Activated T-helper 17 cell treated with anti-CD3 and anti-CD28 coated beads, Interleukin-2, amount 50 U/mL, for 72 hours (primary cell): ENCODE results near the gene SLC25A25. TPM values are rescaled to one million over a fixed set of nuclear protein-coding genes. Genes with fewer than 3 reads are reported as not detected.
"Not testable (repeated sequence)": the region's sequence is repeated elsewhere in the genome, so short reads cannot be mapped to it uniquely, and the experiment has no call there.

Experiments
- ATAC-seq: fragments of 150-1000 bp; cut with Tn5 transposase; replicated peaks from 2 replicates; pipeline ENCODE4 v1.10.0; 2021; ENCODE audit warnings: mild to moderate bottlenecking, moderate library complexity
- H3K27ac Mint-ChIP-seq: one replicate; pipeline ENCODE4 v1.8.0; 2022; ENCODE audit warnings: mixed read lengths
- H3K27me3 Mint-ChIP-seq: one replicate; pipeline ENCODE4 v1.8.0; 2022; ENCODE audit warnings: mixed read lengths
- H3K36me3 Mint-ChIP-seq: one replicate; pipeline ENCODE4 v1.8.0; 2022; ENCODE audit warnings: low read depth, mild to moderate bottlenecking, mixed read lengths
- H3K4me1 Mint-ChIP-seq: one replicate; pipeline ENCODE4 v1.8.0; 2022; ENCODE audit warnings: mixed read lengths
- H3K4me3 Mint-ChIP-seq: one replicate; pipeline ENCODE4 v1.8.0; 2022; ENCODE audit warnings: mild to moderate bottlenecking, mixed read lengths
- H3K9me3 Mint-ChIP-seq: one replicate; pipeline ENCODE4 v1.8.0; 2022; ENCODE audit warnings: mixed read lengths
- total RNA-seq, 2 donors: library from RNA; stranded (reverse); gene quantifications; one replicate each; pipeline ENCODE4 v1.2.3, GENCODE V29; 2022

Gene SLC25A25
- total RNA-seq, 2 donors from 2014 or later: 10.8 to 12.7 TPM

DNA sequence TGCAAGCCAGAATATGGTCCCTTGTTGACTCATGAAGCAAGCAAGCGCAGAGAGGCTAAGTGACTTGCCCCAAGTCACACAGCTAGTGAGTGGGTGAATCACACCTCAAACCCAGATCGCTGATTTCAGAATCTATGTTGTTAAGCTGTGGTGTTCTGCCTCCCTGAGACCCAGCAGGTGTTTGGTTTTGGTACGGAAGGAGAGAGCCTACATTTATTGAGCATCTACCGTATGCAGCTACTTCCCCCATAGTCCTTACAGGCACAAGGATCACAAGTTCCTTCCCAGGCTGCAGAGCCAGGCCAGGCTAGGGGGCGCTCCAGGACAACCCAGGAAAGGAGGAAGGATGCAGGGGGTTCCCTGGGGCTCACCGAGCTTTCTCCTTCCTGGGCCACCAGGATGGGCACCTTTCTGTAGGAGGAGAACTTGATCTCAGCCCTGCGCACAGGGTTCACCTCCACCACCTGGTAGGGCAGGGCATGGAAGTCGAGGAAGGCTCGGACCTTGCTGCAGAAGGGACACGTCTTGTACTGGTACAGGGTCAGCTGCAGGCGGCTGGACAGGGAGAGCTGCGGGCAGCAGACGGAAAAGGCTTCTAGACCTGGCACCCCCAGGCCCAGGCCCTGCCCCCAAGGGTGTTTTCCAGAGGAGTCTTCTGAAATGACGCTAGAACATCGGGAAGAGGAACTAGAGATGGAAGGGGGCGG lies 57.0 kb downstream of the SLC25A25 start:
- H3K9me3 Mint-ChIP-seq: no peaks in the 10 kb centered on the region
- no peaks in the 10 kb centered on the region for H3K27me3 Mint-ChIP-seq
- peaks cover 24% of the 10 kb centered on the region for H3K4me1 Mint-ChIP-seq
- peak; percentile 12 for ATAC-seq
- peak overlapping the region; percentile 30 for H3K27ac Mint-ChIP-seq
- peaks cover 28% of the 10 kb centered on the region for H3K36me3 Mint-ChIP-seq
- H3K4me3 Mint-ChIP-seq: peak overlapping the region; percentile 62

DNA sequence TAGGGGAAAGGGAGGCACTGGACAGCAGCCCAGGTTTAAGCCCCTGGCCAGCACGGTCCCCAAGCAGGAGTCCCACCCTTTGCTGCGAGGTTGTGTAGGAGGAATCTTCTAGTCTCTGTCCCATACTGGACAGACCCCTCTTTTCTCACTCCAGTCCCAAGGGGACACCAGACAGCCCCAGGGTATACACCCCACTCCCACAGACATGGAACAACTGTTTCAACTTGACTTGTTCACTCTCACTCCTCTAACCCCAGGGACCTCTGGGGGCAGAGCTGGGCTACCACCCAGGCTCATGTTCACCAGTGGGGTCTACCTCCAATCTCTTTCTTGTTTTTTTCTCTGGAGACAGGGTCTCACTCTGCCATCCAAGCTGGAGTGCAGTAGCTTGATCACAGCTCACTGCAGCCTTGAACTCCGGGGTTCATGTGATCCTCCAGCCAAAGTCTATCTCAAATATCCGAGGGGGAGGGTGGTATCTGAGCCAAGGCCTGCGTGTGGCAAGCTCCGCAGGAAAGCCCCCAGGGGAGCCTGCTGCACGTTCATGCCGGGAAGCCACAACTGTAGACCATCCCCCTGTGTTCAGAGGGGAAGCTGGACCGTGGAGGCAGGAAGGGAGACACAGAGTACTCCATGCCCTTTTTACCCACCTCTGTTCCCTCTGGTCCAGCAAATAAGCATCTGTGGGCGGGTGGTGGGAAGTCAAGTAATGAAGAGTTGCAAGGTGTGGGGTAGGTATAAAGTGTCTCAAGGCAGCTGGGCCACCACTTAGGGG lies 57.7 kb downstream of the SLC25A25 start:
- Mint-ChIP-seq H3K27me3 (no peaks in the 10 kb centered on the region), H3K36me3 (peaks cover 28% of the 10 kb centered on the region), H3K4me1 (peaks cover 24% of the 10 kb centered on the region), H3K27ac (no peak overlapping the region), H3K9me3 (no peaks in the 10 kb centered on the region), H3K4me3 (peak overlapping the region; percentile 62)
- ATAC-seq: no peak

- ATAC-seq: peak; percentile 70
- H3K9me3 Mint-ChIP-seq: no peaks in the 10 kb centered on the region
- peak within 1 kb of the TSS; percentile 97 for H3K4me3 Mint-ChIP-seq
- H3K27me3 Mint-ChIP-seq: no peaks in the 10 kb centered on the region
- peaks cover 24% of the 10 kb centered on the region for H3K4me1 Mint-ChIP-seq
- peak within 1 kb of the TSS; percentile 95 for H3K27ac Mint-ChIP-seq
- H3K36me3 Mint-ChIP-seq: peaks cover 23% of the 10 kb centered on the region
Measured at GRCh38 chr9:128127568-128127989, 59.5 kb downstream of the SLC25A25 start, which contains the start of gene PTGES2. Gene PTGES2, minus strand, starts transcription at chr9:128127729. Its CDS starts 12 bp downstream, at chr9:128127717.

GRCh38 chr9:128127990-128128835 lies 60.2 kb downstream of the SLC25A25 start:
- Mint-ChIP-seq H3K4me1 (peaks cover 24% of the 10 kb centered on the region), H3K4me3 (peak overlapping the region; percentile 97), H3K9me3 (no peaks in the 10 kb centered on the region), H3K36me3 (peaks cover 16% of the 10 kb centered on the region), H3K27ac (peak overlapping the region; percentile 95), H3K27me3 (no peaks in the 10 kb centered on the region)
- ATAC-seq: peak; percentile 86

- peaks cover 24% of the 10 kb centered on the region for H3K4me1 Mint-ChIP-seq
- peak overlapping the region; percentile 95 for H3K27ac Mint-ChIP-seq
- ATAC-seq: no peak
- no peaks in the 10 kb centered on the region for H3K27me3 Mint-ChIP-seq
- peaks cover 8% of the 10 kb centered on the region for H3K36me3 Mint-ChIP-seq
- H3K4me3 Mint-ChIP-seq: peak overlapping the region; percentile 97
- no peaks in the 10 kb centered on the region for H3K9me3 Mint-ChIP-seq
Measured at GRCh38 chr9:128128836-128129590, 61.0 kb downstream of the SLC25A25 start.

- not testable (repeated sequence) for ATAC-seq, H3K36me3 Mint-ChIP-seq, H3K27ac Mint-ChIP-seq, H3K27me3 Mint-ChIP-seq, H3K9me3 Mint-ChIP-seq
- H3K4me3 Mint-ChIP-seq: peak overlapping the region; percentile 19
- H3K4me1 Mint-ChIP-seq: peaks cover 22% of the 10 kb centered on the region
Measured at GRCh38 chr9:128129976-128130590, 62.1 kb downstream of the SLC25A25 start.

DNA sequence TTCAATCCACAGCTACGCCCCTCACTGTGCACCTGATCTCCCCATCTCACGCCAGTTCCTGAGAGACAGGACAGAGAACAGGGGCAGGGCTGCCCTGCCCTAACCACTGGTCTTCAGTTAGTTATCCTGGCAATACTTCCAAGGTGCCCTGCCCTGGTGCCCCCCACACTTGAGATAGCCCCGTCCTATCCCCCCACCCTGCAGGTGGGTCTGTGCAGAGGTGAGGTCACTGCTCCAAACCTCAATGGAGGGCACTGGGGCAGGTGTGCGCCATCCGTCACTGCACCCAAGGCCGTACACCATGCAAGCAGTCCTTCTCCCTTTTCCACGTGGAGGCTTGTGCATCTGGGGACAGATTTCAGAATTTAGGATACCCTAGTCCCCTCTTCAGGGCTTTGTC lies 62.6 kb downstream of the SLC25A25 start:
- H3K4me3 Mint-ChIP-seq, H3K27ac Mint-ChIP-seq, H3K9me3 Mint-ChIP-seq, H3K27me3 Mint-ChIP-seq, ATAC-seq, H3K36me3 Mint-ChIP-seq: not testable (repeated sequence)
- H3K4me1 Mint-ChIP-seq: peaks cover 23% of the 10 kb centered on the region

- not testable (repeated sequence) for H3K27ac Mint-ChIP-seq, H3K36me3 Mint-ChIP-seq, H3K4me3 Mint-ChIP-seq, H3K27me3 Mint-ChIP-seq, H3K9me3 Mint-ChIP-seq, ATAC-seq
- peaks cover 20% of the 10 kb centered on the region for H3K4me1 Mint-ChIP-seq
Measured at GRCh38 chr9:128131346-128131745, 63.3 kb downstream of the SLC25A25 start.

DNA sequence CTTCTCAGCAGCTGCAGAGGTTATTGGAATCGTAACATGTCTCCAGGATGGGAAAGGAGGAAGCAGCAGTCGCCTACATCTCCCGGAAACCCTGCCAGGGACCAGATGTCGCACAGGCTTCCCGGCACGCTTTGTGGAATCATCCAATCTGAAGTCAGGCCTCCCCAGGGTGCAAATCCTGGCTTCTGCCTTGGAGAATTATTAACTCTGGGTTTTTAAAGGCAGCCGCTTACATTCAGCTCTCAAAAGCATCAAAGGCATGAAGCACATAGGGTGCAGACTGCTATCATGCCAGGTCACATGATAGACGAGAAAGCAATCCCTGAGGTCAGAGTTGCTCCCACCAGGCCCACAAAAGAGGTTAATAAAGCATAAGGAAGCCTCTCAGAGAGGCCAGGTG lies 64.1 kb downstream of the SLC25A25 start:
- peaks cover 20% of the 10 kb centered on the region for H3K4me1 Mint-ChIP-seq

GRCh38 chr9:128135561-128135960 lies 67.5 kb downstream of the SLC25A25 start:
- peak overlapping the region; percentile 38 for H3K27ac Mint-ChIP-seq
- H3K4me1 Mint-ChIP-seq: peaks cover 11% of the 10 kb centered on the region
- H3K27me3 Mint-ChIP-seq: not testable (repeated sequence)

More for the DNA sequence above, 64.1 kb downstream of the SLC25A25 start:
- not testable (repeated sequence) for ATAC-seq, H3K36me3 Mint-ChIP-seq, H3K27me3 Mint-ChIP-seq, H3K27ac Mint-ChIP-seq, H3K9me3 Mint-ChIP-seq, H3K4me3 Mint-ChIP-seq

GRCh38 chr9:128136816-128137793 lies 69.1 kb downstream of the SLC25A25 start:
- Mint-ChIP-seq H3K27ac (peak overlapping the region; percentile 14), H3K36me3 (no peaks in the 10 kb centered on the region), H3K4me3 (no peak overlapping the region), H3K4me1 (peaks cover 14% of the 10 kb centered on the region), H3K27me3 (no peaks in the 10 kb centered on the region), H3K9me3 (no peaks in the 10 kb centered on the region)
- ATAC-seq: no peak

More at GRCh38 chr9:128135561-128135960, 67.5 kb downstream of the SLC25A25 start:
- H3K36me3 Mint-ChIP-seq, H3K9me3 Mint-ChIP-seq, ATAC-seq, H3K4me3 Mint-ChIP-seq: not testable (repeated sequence)

GRCh38 chr9:128138001-128138400 lies 70.0 kb downstream of the SLC25A25 start:
- Mint-ChIP-seq H3K27me3 (no peaks in the 10 kb centered on the region), H3K4me1 (peaks cover 16% of the 10 kb centered on the region), H3K9me3 (no peaks in the 10 kb centered on the region), H3K27ac (no peak overlapping the region), H3K36me3 (no peaks in the 10 kb centered on the region), H3K4me3 (no peak overlapping the region)
- ATAC-seq: no peak
